HepG2 (cell line): ENCODE measurements around the gene BPIFA1. TPM values are rescaled to one million over a fixed set of nuclear protein-coding genes. Genes with fewer than 3 reads are reported as not detected.

ENCODE experiments used
- ATAD3A ChIP-seq: sonication (generic); formaldehyde crosslinking; IDR thresholded peaks from 2 replicates; pipeline ENCODE4 v1.4.0; 2020; ENCODE audit warnings: missing genetic modification reagents
- BORCS8-MEF2B ChIP-seq: sonication (generic); formaldehyde crosslinking; IDR thresholded peaks from 2 replicates; pipeline ENCODE4 v1.8.0; 2022; ENCODE audit warnings: mild to moderate bottlenecking, missing genetic modification reagents
- CAMTA2 ChIP-seq: sonication (generic); formaldehyde crosslinking; IDR thresholded peaks from 2 replicates; pipeline ENCODE4 v1.4.0; 2020; ENCODE audit warnings: mild to moderate bottlenecking, missing genetic modification reagents, borderline replicate concordance
- GFI1 ChIP-seq: sonication (generic); formaldehyde crosslinking; IDR thresholded peaks from 2 replicates; pipeline ENCODE4 v1.5.0; 2020; ENCODE audit warnings: missing genetic modification reagents, mild to moderate bottlenecking, borderline replicate concordance
- GRHL1 ChIP-seq: sonication (generic); formaldehyde crosslinking; conservative IDR thresholded peaks from 2 replicates; pipeline ENCODE4 v1.8.0; 2022; ENCODE audit warnings: missing genetic modification reagents
- HDAC6 ChIP-seq: fragments of 200-600 bp; sonication (generic); IDR thresholded peaks from 2 replicates; pipeline ENCODE4 v1.7.0; 2017; ENCODE audit warnings: mild to moderate bottlenecking, antibody characterized with exemption, low read length, low read depth
- JDP2 ChIP-seq: sonication (generic); formaldehyde crosslinking; IDR thresholded peaks from 2 replicates; pipeline ENCODE4 v1.8.1; 2022; ENCODE audit warnings: missing genetic modification reagents, borderline replicate concordance
- MAF1 ChIP-seq: sonication (generic); formaldehyde crosslinking; IDR thresholded peaks from 2 replicates; pipeline ENCODE4 v1.5.0; 2020; ENCODE audit warnings: missing genetic modification reagents, borderline replicate concordance
- MXD3 ChIP-seq: IDR thresholded peaks from 2 replicates; pipeline ENCODE4 v1.6.1; 2016; ENCODE audit warnings: mild to moderate bottlenecking, missing biosample characterization, missing genetic modification reagents
- MXD4 ChIP-seq: IDR thresholded peaks from 2 replicates; pipeline ENCODE4 v1.6.1; 2016; ENCODE audit warnings: mild to moderate bottlenecking, missing biosample characterization, missing genetic modification reagents
- PAF1 ChIP-seq: IDR thresholded peaks from 2 replicates; pipeline ENCODE4 v1.6.1; 2016; ENCODE audit warnings: missing genetic modification reagents, missing compliant biosample characterization
- PRPF4 ChIP-seq: fragments of 200-400 bp; formaldehyde crosslinking; IDR thresholded peaks from 2 replicates; pipeline ENCODE4 v1.6.1; 2016; ENCODE audit warnings: low read length, low read depth; ENCODE audit not compliant: poor library complexity, severe bottlenecking
- SALL1 ChIP-seq: sonication (generic); formaldehyde crosslinking; IDR thresholded peaks from 2 replicates; pipeline ENCODE4 v1.8.0; 2022; ENCODE audit warnings: mild to moderate bottlenecking, missing genetic modification reagents
- SNRNP70 ChIP-seq: fragments of 200-400 bp; formaldehyde crosslinking; IDR thresholded peaks from 2 replicates; pipeline ENCODE4 v1.6.1; 2017; ENCODE audit warnings: mild to moderate bottlenecking, low read depth, low read length, moderate library complexity
- ZNF432 ChIP-seq: sonication (generic); formaldehyde crosslinking; IDR thresholded peaks from 2 replicates; pipeline ENCODE4 v1.5.0; 2020; ENCODE audit warnings: missing genetic modification reagents, mild to moderate bottlenecking, borderline replicate concordance
- ZNF468 ChIP-seq: sonication (generic); formaldehyde crosslinking; IDR thresholded peaks from 2 replicates; pipeline ENCODE4 v1.8.0; 2022; ENCODE audit warnings: mild to moderate bottlenecking, moderate library complexity, missing genetic modification reagents
- ZNF550 ChIP-seq: sonication (generic); formaldehyde crosslinking; IDR thresholded peaks from 2 replicates; pipeline ENCODE4 v1.4.0; 2020; ENCODE audit warnings: mild to moderate bottlenecking, missing genetic modification reagents, borderline replicate concordance
- ZNF597 ChIP-seq: sonication (generic); formaldehyde crosslinking; IDR thresholded peaks from 2 replicates; pipeline ENCODE4 v1.5.0; 2020; ENCODE audit warnings: missing genetic modification reagents
- ZNF609 ChIP-seq: sonication (generic); formaldehyde crosslinking; IDR thresholded peaks from 2 replicates; pipeline ENCODE4 v1.4.0; 2020; ENCODE audit warnings: mild to moderate bottlenecking, missing genetic modification reagents, borderline replicate concordance
- ZNF761 ChIP-seq: sonication (generic); formaldehyde crosslinking; conservative IDR thresholded peaks from 2 replicates; pipeline ENCODE4 v1.4.0; 2020; ENCODE audit warnings: mild to moderate bottlenecking, missing genetic modification reagents
- ZNF773 ChIP-seq: sonication (generic); formaldehyde crosslinking; IDR thresholded peaks from 2 replicates; pipeline ENCODE4 v1.4.0; 2020; ENCODE audit warnings: missing genetic modification reagents, borderline replicate concordance
- ZNF782 ChIP-seq: sonication (generic); formaldehyde crosslinking; IDR thresholded peaks from 2 replicates; pipeline ENCODE4 v1.4.0; 2020; ENCODE audit warnings: missing genetic modification reagents, mild to moderate bottlenecking, borderline replicate concordance
- ZZZ3 ChIP-seq: sonication (generic); formaldehyde crosslinking; IDR thresholded peaks from 2 replicates; pipeline ENCODE4 v1.4.0; 2020; ENCODE audit warnings: missing genetic modification reagents, mild to moderate bottlenecking, borderline replicate concordance
- polyA plus RNA-seq, 8 experiments: library from polyadenylated mRNA; depleted of rRNA in 3 of 8; stranded (reverse) in 7 of 8; unstranded in 1 of 8; fragments of >200 nt; fragmentation: Illumina TruSeq in 4 of 8; extraction: Trizol in 4 of 8; gene quantifications; 2 replicates each; pipeline versions ENCODE4 v1.2.1 to v1.2.3, GENCODE V29; 2011 to 2016; ENCODE audit warnings: low read depth in 4 of 8, missing spikeins in 1 of 8, mixed read lengths in 1 of 8; ENCODE audit not compliant: insufficient read depth in 1 of 8
- total RNA-seq, 5 experiments: library from RNA; depleted of rRNA; stranded (reverse); fragments of >200 nt; fragmentation: Illumina TruSeq; extraction: Trizol; gene quantifications; 2 replicates each; pipeline ENCODE4 v1.2.3, GENCODE V29; 2016; ENCODE audit warnings: low read depth in 1 of 5

Gene BPIFA1
- total and polyA plus RNA-seq, 2 of the 13 experiments (the other 11 are each of a cell fraction or from before 2014, with no cell fraction given), result not detected

- peak; percentile 96; the same call in 1 of the 2 replicates for TF ChIP-seq JDP2 (CRISPR knock-in tag)
- TF ChIP-seq ZNF773, result peak; percentile 97
- TF ChIP-seq ZNF550 (CRISPR knock-in tag), result no peak
- TF ChIP-seq BORCS8-MEF2B, result peak; percentile 99
- peak; percentile 62; the same call in 1 of the 2 replicates for TF ChIP-seq CAMTA2 (CRISPR knock-in tag)
- no peak; the same call in 1 of the 2 replicates for TF ChIP-seq ZNF609 (CRISPR knock-in tag)
- TF ChIP-seq MXD4 (CRISPR knock-in tag), result peak; percentile 94
- peak; percentile 98 for TF ChIP-seq MXD3 (CRISPR knock-in tag)
- no peak for TF ChIP-seq ZNF468 (CRISPR knock-in tag)
- no peak for TF ChIP-seq PRPF4
- TF ChIP-seq ATAD3A (CRISPR knock-in tag), result peak; percentile 96
- TF ChIP-seq GRHL1 (CRISPR knock-in tag), result no peak
- no peak for TF ChIP-seq ZNF597 (CRISPR knock-in tag)
- TF ChIP-seq ZNF782 (CRISPR knock-in tag), result peak; percentile 96
- no peak for TF ChIP-seq PAF1 (CRISPR knock-in tag)
- TF ChIP-seq GFI1 (CRISPR knock-in tag), result peak; percentile 55; the same call in 1 of the 2 replicates
- no peak for TF ChIP-seq HDAC6
- TF ChIP-seq SALL1 (CRISPR knock-in tag), result peak; percentile 98
- no peak for TF ChIP-seq SNRNP70
- no peak for TF ChIP-seq ZZZ3 (CRISPR knock-in tag)
- no peak for TF ChIP-seq ZNF761 (CRISPR knock-in tag)
- TF ChIP-seq ZNF432 (CRISPR knock-in tag), result no peak
- TF ChIP-seq MAF1, result peak; percentile 97; the same call in 1 of the 2 replicates
Observed at GRCh38 chr20:33209789-33210188, 26.0 kb upstream of the BPIFA1 start (continued).
